NT2/D1 (cell line): ENCODE measurements around the gene TTC38.

Source experiments
- SUZ12 ChIP-seq: IDR thresholded peaks from 2 replicates; pipeline ENCODE4 v1.6.1; 2011; ENCODE audit not compliant: insufficient read length, insufficient read depth; ENCODE audit errors: extremely low read depth
- YY1 ChIP-seq: IDR thresholded peaks from 2 replicates; pipeline ENCODE4 v1.6.1; 2011; ENCODE audit not compliant: insufficient read length, insufficient read depth
- ZNF274 ChIP-seq: IDR thresholded peaks from 2 replicates; pipeline ENCODE4 v1.6.1; 2011; ENCODE audit warnings: mild to moderate bottlenecking, low read depth, low read length

DNA sequence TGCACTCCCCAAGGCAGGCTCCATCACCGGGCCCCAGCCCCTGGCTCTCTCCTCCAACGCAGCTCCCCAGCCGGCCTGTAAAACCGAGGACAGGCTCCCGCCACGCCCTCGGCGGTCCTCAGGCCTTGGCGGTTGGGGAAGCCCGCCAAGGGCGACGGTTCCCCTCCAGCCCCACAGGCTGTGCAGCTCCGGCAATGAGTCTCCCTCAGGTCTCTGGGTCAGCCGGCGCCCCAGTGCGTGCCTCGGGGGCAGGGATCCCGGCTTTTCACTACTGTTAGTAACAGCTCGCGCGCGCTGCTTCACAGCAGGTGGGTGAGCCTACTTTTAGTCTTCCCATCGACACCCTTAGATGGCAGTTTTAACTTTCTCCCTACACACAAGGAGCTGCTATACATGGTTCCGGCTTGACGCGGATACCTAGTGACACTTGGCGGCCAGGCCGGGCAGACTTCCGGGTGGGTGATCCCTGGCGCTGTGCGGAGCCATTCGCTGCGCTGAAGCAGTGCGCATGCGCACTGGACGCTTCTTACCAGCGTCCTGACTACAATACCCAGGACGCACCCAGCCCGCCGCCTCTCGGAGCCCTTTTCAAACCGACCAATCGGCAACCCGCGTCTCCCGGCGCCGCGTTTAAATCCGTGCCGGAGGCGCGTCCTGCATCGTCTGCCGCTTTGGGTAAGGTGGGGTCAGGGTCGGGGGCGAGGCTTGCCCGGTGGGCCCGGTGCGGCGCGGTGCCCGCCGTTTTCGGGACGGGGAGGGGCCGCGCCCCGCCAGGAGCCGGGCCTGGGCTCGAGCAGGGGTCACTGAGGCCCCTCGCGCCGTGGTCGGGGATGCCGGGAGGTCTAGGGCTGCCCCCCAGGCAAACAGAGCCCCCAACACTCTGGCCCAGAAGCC lies 28.7 kb downstream of the TTC38 start, which contains the start of gene GTSE1:
- TF ChIP-seq ZNF274 (no peak), YY1 (no peak), SUZ12 (no peak)
